Adrenal gland (tissue), 5 donors: ENCODE measurements around the gene RSBN1.

Experiments
- CTCF ChIP-seq, 6 experiments: fragments of 450-650 bp in 4 of 6; fragments of 200-600 bp in 2 of 6; sonication (generic) in 1 of 6; IDR thresholded peaks; 1 replicate in 5 of 6; 2 replicates in 1 of 6; pipeline versions ENCODE4 v1.5.1 to v1.8.0; 2016 to 2021; ENCODE audit warnings: antibody characterized with exemption in 6 of 6, mild to moderate bottlenecking in 2 of 6, moderate library complexity in 1 of 6
- POLR2A ChIP-seq, 2 donors: fragments of 450-650 bp; IDR thresholded peaks; one replicate each; pipeline ENCODE4 v1.6.1; 2017; ENCODE audit warnings: antibody characterized with exemption in 2 of 2, mild to moderate bottlenecking in 2 of 2, moderate library complexity in 1 of 2
- donor health status: DM: no; HTN: no; CAD: no.

- TF ChIP-seq CTCF (IDR thresholded peaks at IDR 0.05) (no peak), POLR2A (IDR thresholded peaks at IDR 0.05) (no peak)
Observed at GRCh38 chr1:113850127-113850796, 38.0 kb upstream of the RSBN1 start.
